H1 (cell line): Measurements from ENCODE around the gene PLEKHG3. TPM values are rescaled to one million over a fixed set of nuclear protein-coding genes. Genes with fewer than 3 reads are reported as not detected.

Experiments used
- CTCF ChIA-PET: fragments of 300-600 bp; sonication (Branson Sonifier 250); formaldehyde crosslinking; loops from one replicate; lab custom pipeline; 2021; ENCODE audit not compliant: partially characterized antibody; lab: Charles Lee
- POLR2A ChIA-PET: fragments of 300-600 bp; sonication (Branson Sonifier 250); formaldehyde crosslinking; loops from one replicate; lab custom pipeline; 2021; ENCODE audit warnings: inconsistent platforms; ENCODE audit not compliant: partially characterized antibody; lab: Charles Lee
- DNase-seq, 2 experiments: peaks; one replicate each; pipeline versions ENCODE4 v3.0.0 to v3.0.0-alpha.2; 2010 to 2022; ENCODE audit warnings: low spot score in 2 of 2, low read depth in 1 of 2, mixed read lengths in 1 of 2
- FAIRE-seq: peaks from 2 replicates; lab custom pipeline; 2011; peaks lifted over from hg19 to GRCh38; lab: Jason Lieb, UNC
- H2AFZ ChIP-seq: 2 replicates; pipeline ENCODE4 v1.8.1; 2012; ENCODE audit warnings: low read length, inconsistent platforms
- H2AK5ac ChIP-seq: 2 replicates; pipeline ENCODE4 v1.6.1; 2013; ENCODE audit warnings: low read depth, low read length
- H2BK120ac ChIP-seq: replicated peaks from 2 replicates; pipeline ENCODE3; 2013; ENCODE audit warnings: low read depth, low read length, inconsistent platforms
- H2BK12ac ChIP-seq: 2 replicates; pipeline ENCODE4 v1.6.1; 2013; ENCODE audit warnings: low read depth, low read length
- H2BK15ac ChIP-seq: 2 replicates; pipeline ENCODE4 v1.6.1; 2013; ENCODE audit warnings: low read length
- H2BK20ac ChIP-seq: 2 replicates; pipeline ENCODE4 v1.6.1; 2013; ENCODE audit warnings: low read length
- H2BK5ac ChIP-seq: 2 replicates; pipeline ENCODE4 v1.6.1; 2013; ENCODE audit warnings: low read depth, low read length
- H3K14ac ChIP-seq: 2 replicates; pipeline ENCODE4 v1.6.1; 2013; ENCODE audit warnings: inconsistent platforms; ENCODE audit not compliant: insufficient read length
- H3K18ac ChIP-seq: 2 replicates; pipeline ENCODE4 v1.6.1; 2013; ENCODE audit warnings: low read length; ENCODE audit errors: extremely low read depth
- H3K23ac ChIP-seq: 2 replicates; pipeline ENCODE4 v1.6.1; 2013; ENCODE audit warnings: inconsistent platforms; ENCODE audit not compliant: insufficient read length
- H3K23me2 ChIP-seq: 2 replicates; pipeline ENCODE4 v1.6.1; 2013; ENCODE audit warnings: low read depth, low read length
- H3K27ac ChIP-seq: 2 replicates; pipeline ENCODE4 v1.6.1; 2011; ENCODE audit warnings: low read depth, low read length, inconsistent platforms
- H3K27me3 ChIP-seq, 4 experiments: replicated peaks in 1 of 4; 1 replicate in 1 of 4; 2 replicates in 3 of 4; pipeline versions ENCODE4 v1.6.1 to v1.8.1; 2011 to 2013; ENCODE audit warnings: low read length in 3 of 4, mild to moderate bottlenecking in 3 of 4, inconsistent platforms in 2 of 4, mixed read lengths in 2 of 4, moderate library complexity in 1 of 4; ENCODE audit not compliant: control insufficient read depth in 3 of 4, insufficient read depth in 3 of 4; ENCODE audit errors: extremely low read depth in 1 of 4
- H3K36me3 ChIP-seq, 4 experiments: 2 replicates each; pipeline versions ENCODE4 v1.6.1 to v1.8.1; 2011 to 2013; ENCODE audit warnings: mild to moderate bottlenecking in 4 of 4, low read length in 3 of 4, moderate library complexity in 2 of 4, control low read depth in 1 of 4, inconsistent platforms in 1 of 4; ENCODE audit not compliant: insufficient read depth in 4 of 4, control insufficient read depth in 2 of 4
- H3K4ac ChIP-seq: replicated peaks from 2 replicates; pipeline ENCODE3; 2013; ENCODE audit warnings: low read length, low read depth, mixed read lengths, inconsistent platforms; ENCODE audit not compliant: insufficient read length
- H3K4me1 ChIP-seq, 4 experiments: replicated peaks in 1 of 4; 1 replicate in 1 of 4; 2 replicates in 3 of 4; pipeline versions ENCODE4 v1.6.1 to v1.8.1; 2011 to 2013; ENCODE audit warnings: low read length in 3 of 4, inconsistent platforms in 2 of 4, mixed read lengths in 1 of 4; ENCODE audit not compliant: insufficient read depth in 4 of 4, control insufficient read depth in 3 of 4
- H3K4me2 ChIP-seq, 2 experiments: 2 replicates each; pipeline versions ENCODE4 v1.6.1 to v1.8.1; 2011 to 2013; ENCODE audit warnings: low read depth in 2 of 2, low read length in 2 of 2, control low read depth in 1 of 2, inconsistent platforms in 1 of 2, mild to moderate bottlenecking in 1 of 2; ENCODE audit not compliant: insufficient read depth in 1 of 2
- H3K4me3 ChIP-seq, 4 experiments: fragments of 200-600, 300-600 bp in 1 of 4; sonication (generic), shearing (Covaris generic), sonication (Bioruptor Twin) in 1 of 4; 2 replicates each; pipeline versions ENCODE4 v1.5.1 to v1.8.1; 2011 to 2016; ENCODE audit warnings: low read length in 4 of 4, low read depth in 3 of 4, control low read depth in 2 of 4, inconsistent platforms in 2 of 4, mild to moderate bottlenecking in 2 of 4, mixed read lengths in 1 of 4, moderate library complexity in 1 of 4; ENCODE audit not compliant: insufficient read depth in 2 of 4; ENCODE audit errors: extremely low read depth in 1 of 4
- H3K56ac ChIP-seq: replicated peaks from 2 replicates; pipeline ENCODE3; 2013; ENCODE audit warnings: low read depth, mild to moderate bottlenecking, mixed read lengths, low read length, inconsistent platforms; ENCODE audit not compliant: insufficient read length
- H3K79me1 ChIP-seq: 2 replicates; pipeline ENCODE4 v1.6.1; 2013; ENCODE audit warnings: low read depth, low read length, control low read depth
- H3K79me2 ChIP-seq, 2 experiments: 2 replicates each; pipeline versions ENCODE4 v1.6.1 to v1.8.1; 2012 to 2013; ENCODE audit warnings: low read length in 2 of 2, mild to moderate bottlenecking in 2 of 2, inconsistent platforms in 1 of 2; ENCODE audit not compliant: insufficient read depth in 2 of 2, control insufficient read depth in 1 of 2
- H3K9ac ChIP-seq, 4 experiments: replicated peaks in 1 of 4; 1 replicate in 1 of 4; 2 replicates in 3 of 4; pipeline versions ENCODE4 v1.6.1 to v1.8.1; 2011 to 2013; ENCODE audit warnings: low read depth in 3 of 4, low read length in 3 of 4, control low read depth in 2 of 4, mild to moderate bottlenecking in 2 of 4, moderate library complexity in 2 of 4, inconsistent platforms in 1 of 4; ENCODE audit errors: extremely low read depth in 1 of 4
- H3K9me3 ChIP-seq, 2 experiments: 2 replicates each; pipeline versions ENCODE4 v1.6.1 to v1.8.1; 2012 to 2013; ENCODE audit warnings: mild to moderate bottlenecking in 2 of 2, moderate library complexity in 2 of 2, control low read depth in 1 of 2, inconsistent platforms in 1 of 2, low read depth in 1 of 2, low read length in 1 of 2, mixed read lengths in 1 of 2; ENCODE audit not compliant: insufficient read depth in 2 of 2
- H4K20me1 ChIP-seq, 2 experiments: replicated peaks in 1 of 2; 2 replicates each; pipeline versions ENCODE3 to v1.8.1; 2011 to 2013; ENCODE audit warnings: inconsistent platforms in 2 of 2, low read length in 2 of 2, mild to moderate bottlenecking in 1 of 2; ENCODE audit not compliant: insufficient read depth in 2 of 2, control insufficient read depth in 1 of 2
- H4K5ac ChIP-seq: 2 replicates; pipeline ENCODE4 v1.6.1; 2013; ENCODE audit warnings: low read length, low read depth, mixed read lengths, inconsistent platforms; ENCODE audit not compliant: insufficient read length
- H4K8ac ChIP-seq: 2 replicates; pipeline ENCODE4 v1.8.0; 2013; ENCODE audit warnings: mild to moderate bottlenecking, moderate library complexity, low read length, inconsistent platforms; ENCODE audit not compliant: insufficient read depth; ENCODE audit errors: extremely low read depth
- H4K91ac ChIP-seq: replicated peaks from 2 replicates; pipeline ENCODE3; 2013; ENCODE audit warnings: low read length, mixed read lengths, inconsistent platforms; ENCODE audit not compliant: insufficient read length
- BCL11A ChIP-seq, 2 experiments: IDR thresholded peaks; one replicate each; pipeline ENCODE4 v1.6.1; 2011; ENCODE audit warnings: low read depth in 2 of 2, low read length in 2 of 2, mild to moderate bottlenecking in 2 of 2
- EZH2 ChIP-seq: fragments of 200-600 bp; sonication (generic); IDR thresholded peaks from 2 replicates; pipeline ENCODE4 v1.7.1; 2012; ENCODE audit warnings: low read depth, mild to moderate bottlenecking, moderate library complexity, low read length, inconsistent platforms; ENCODE audit not compliant: severe bottlenecking
- HDAC6 ChIP-seq: IDR thresholded peaks from one replicate; pipeline ENCODE4 v1.7.1; 2012; ENCODE audit warnings: low read depth, mild to moderate bottlenecking, inconsistent platforms, low read length, moderate library complexity
- RAD21 ChIP-seq, 2 experiments: IDR thresholded peaks in 1 of 2; conservative IDR thresholded peaks in 1 of 2; 2 replicates each; pipeline ENCODE4 v1.6.1; 2011; ENCODE audit warnings: low read depth in 2 of 2, low read length in 2 of 2, improper control_type of control experiment in 1 of 2, inconsistent platforms in 1 of 2, mild to moderate bottlenecking in 1 of 2, moderate library complexity in 1 of 2
- WGBS, 2 experiments: shearing (Covaris generic) in 1 of 2; methylation state at CpG; one replicate each; pipeline versions ENCODE4 v1.1.6 to v1.1.7; 2013 to 2015; ENCODE audit warnings: low lambda C conversion rate in 2 of 2, mixed read lengths in 2 of 2, inconsistent platforms in 1 of 2, low coverage in 1 of 2, missing lambda C conversion rate in 1 of 2; ENCODE audit not compliant: insufficient replicate concordance in 2 of 2, insufficient coverage in 1 of 2, insufficient read length in 1 of 2; ENCODE audit errors: extremely low coverage in 1 of 2, missing lambda C conversion rate in 1 of 2; 5-methylcytosine and 5-hydroxymethylcytosine counted together
- polyA plus RNA-seq, 7 experiments: library from polyadenylated mRNA; depleted of rRNA in 3 of 7; stranded (reverse) in 5 of 7; unstranded in 2 of 7; fragments of >200 nt in 5 of 7; fragments of 200-250 nt in 2 of 7; gene quantifications; 1 replicate in 5 of 7; 2 replicates in 1 of 7; 4 replicates in 1 of 7; pipeline versions ENCODE4 v1.2.1 to v1.2.3, GENCODE V29; 2011 to 2013; ENCODE audit warnings: missing spikeins in 2 of 7, mixed read lengths in 2 of 7
- total RNA-seq: library from RNA; stranded (reverse); fragmentation: NEBNext Ultra II Directional; extraction: Animal tissue kit (Norgen Biotek cat#: 25700); gene quantifications from 2 replicates; pipeline ENCODE4 v1.2.1, GENCODE V29; 2021
- TF ChIP-seq, protein P1 (sequence below): IDR thresholded peaks from 2 replicates; pipeline ENCODE4 v1.6.1; 2012; ENCODE audit warnings: inconsistent platforms
- TF ChIP-seq, protein P2 (sequence below), 3 experiments: IDR thresholded peaks; 1 replicate in 2 of 3; 2 replicates in 1 of 3; pipeline versions ENCODE4 v1.5.1 to v1.6.1; 2011; ENCODE audit warnings: low read length in 3 of 3, mild to moderate bottlenecking in 3 of 3, inconsistent platforms in 2 of 3, low read depth in 1 of 3, moderate library complexity in 1 of 3; ENCODE audit not compliant: insufficient read depth in 1 of 3; ENCODE audit errors: control extremely low read depth in 1 of 3
- TF ChIP-seq, protein P3 (sequence below): IDR thresholded peaks from 2 replicates; pipeline ENCODE4 v1.6.1; 2011; ENCODE audit warnings: low read length, improper control_type of control experiment

PLEKHG3 gene
- total and polyA plus RNA-seq, 2 of the 8 experiments (the other 6 are each of a cell fraction or from before 2014, with no cell fraction given) = 43.4 to 90.6 TPM

DNA sequence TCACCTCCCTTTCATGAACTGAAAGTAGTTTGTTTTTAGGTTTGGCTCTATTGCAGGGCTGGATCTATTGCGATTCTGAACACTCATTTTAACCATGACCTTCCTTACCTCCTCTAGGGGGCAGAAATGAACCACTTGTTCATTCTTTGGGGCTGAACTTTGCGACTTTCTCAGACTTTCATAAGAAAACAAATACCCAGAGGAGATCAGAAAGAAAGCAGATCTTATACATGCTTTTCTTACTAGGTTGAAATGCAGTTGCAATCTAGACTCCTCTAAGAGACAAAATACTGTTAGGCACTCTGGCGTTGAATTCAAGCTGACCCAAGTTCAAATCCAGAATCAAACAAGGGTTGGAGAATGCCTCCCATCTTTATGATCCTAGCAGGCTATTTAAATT is 32.6 kb upstream of the PLEKHG3 start:
- no peaks in the 10 kb centered on the region for H3K79me2 ChIP-seq
- H3K79me1 ChIP-seq = no peaks in the 10 kb centered on the region; the same call in 1 of the 2 replicates
- H3K23ac ChIP-seq = no peak overlapping the region
- no peak overlapping the region for H4K5ac ChIP-seq
- H2BK15ac ChIP-seq = no peak overlapping the region
- no peaks in the 10 kb centered on the region for H3K36me3 ChIP-seq
- ChIA-PET CTCF (interaction anchor here (0.7 to 9.0 kb wide), 36 partner anchors 8 to 244 kb away, joined by 3 to 74 read pairs (median 6); no protein-coding TSS in a partner anchor), POLR2A (no interaction called here)
- H3K4me1 ChIP-seq = peaks cover 0 to 4% (median 0%) of the 10 kb centered on the region in 4 experiments; a peak in 2 of 7 replicates
- H3K18ac ChIP-seq = no peak overlapping the region
- H3K4me3 ChIP-seq = no peak overlapping the region
- H2AFZ ChIP-seq = no peak overlapping the region; the same call in 1 of the 2 replicates
- no peak overlapping the region for H2BK12ac ChIP-seq
- H3K9me3 ChIP-seq = no peaks in the 10 kb centered on the region
- H4K20me1 ChIP-seq = no peaks in the 10 kb centered on the region
- WGBS, 2 experiments = 18% methylated on average over 3 of the region's 3 CpGs; no CpG with 5 or more reads in 1 of the 2 experiments
- no peak overlapping the region for H3K27ac ChIP-seq
- H3K4me2 ChIP-seq = no peak overlapping the region
- no peak overlapping the region for H4K91ac ChIP-seq
- DNase-seq (no peak), FAIRE-seq (peak; percentile 90)
- no peak overlapping the region for H3K14ac ChIP-seq
- no peak overlapping the region for H2BK5ac ChIP-seq
- H3K23me2 ChIP-seq = no peaks in the 10 kb centered on the region
- TF ChIP-seq HDAC6 = no peak
- no peak for TF ChIP-seq EZH2
- TF ChIP-seq, protein P1, sequence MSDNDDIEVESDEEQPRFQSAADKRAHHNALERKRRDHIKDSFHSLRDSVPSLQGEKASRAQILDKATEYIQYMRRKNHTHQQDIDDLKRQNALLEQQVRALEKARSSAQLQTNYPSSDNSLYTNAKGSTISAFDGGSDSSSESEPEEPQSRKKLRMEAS = no peak
- TF ChIP-seq, protein P2, sequence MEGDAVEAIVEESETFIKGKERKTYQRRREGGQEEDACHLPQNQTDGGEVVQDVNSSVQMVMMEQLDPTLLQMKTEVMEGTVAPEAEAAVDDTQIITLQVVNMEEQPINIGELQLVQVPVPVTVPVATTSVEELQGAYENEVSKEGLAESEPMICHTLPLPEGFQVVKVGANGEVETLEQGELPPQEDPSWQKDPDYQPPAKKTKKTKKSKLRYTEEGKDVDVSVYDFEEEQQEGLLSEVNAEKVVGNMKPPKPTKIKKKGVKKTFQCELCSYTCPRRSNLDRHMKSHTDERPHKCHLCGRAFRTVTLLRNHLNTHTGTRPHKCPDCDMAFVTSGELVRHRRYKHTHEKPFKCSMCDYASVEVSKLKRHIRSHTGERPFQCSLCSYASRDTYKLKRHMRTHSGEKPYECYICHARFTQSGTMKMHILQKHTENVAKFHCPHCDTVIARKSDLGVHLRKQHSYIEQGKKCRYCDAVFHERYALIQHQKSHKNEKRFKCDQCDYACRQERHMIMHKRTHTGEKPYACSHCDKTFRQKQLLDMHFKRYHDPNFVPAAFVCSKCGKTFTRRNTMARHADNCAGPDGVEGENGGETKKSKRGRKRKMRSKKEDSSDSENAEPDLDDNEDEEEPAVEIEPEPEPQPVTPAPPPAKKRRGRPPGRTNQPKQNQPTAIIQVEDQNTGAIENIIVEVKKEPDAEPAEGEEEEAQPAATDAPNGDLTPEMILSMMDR (IDR thresholded peaks at IDR 0.05; ENCODE audit: control extremely low read depth in 1 of 3, insufficient read depth in 1 of 3, low read depth in 1 of 3, low read length in 3 of 3) = peak in 2 of 3 experiments; percentile 73 to 77; a peak in 3 of 4 replicates
- peak; percentile 85 to 91 for TF ChIP-seq RAD21 (IDR thresholded peaks at IDR 0.05 in 1 of 2, conservative IDR thresholded peaks at IDR 0.05 in 1 of 2; ENCODE audit: low read depth in 2 of 2, low read length in 2 of 2)
- TF ChIP-seq, protein P3, sequence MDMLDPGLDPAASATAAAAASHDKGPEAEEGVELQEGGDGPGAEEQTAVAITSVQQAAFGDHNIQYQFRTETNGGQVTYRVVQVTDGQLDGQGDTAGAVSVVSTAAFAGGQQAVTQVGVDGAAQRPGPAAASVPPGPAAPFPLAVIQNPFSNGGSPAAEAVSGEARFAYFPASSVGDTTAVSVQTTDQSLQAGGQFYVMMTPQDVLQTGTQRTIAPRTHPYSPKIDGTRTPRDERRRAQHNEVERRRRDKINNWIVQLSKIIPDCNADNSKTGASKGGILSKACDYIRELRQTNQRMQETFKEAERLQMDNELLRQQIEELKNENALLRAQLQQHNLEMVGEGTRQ = no peak
- no peak for TF ChIP-seq BCL11A (IDR thresholded peaks at IDR 0.05; ENCODE audit: low read depth in 2 of 2, low read length in 2 of 2)
- H2BK20ac ChIP-seq = no peak overlapping the region
- no peak overlapping the region for H3K56ac ChIP-seq
- no peak overlapping the region for H4K8ac ChIP-seq
- no peak overlapping the region for H3K4ac ChIP-seq
- no peaks in the 10 kb centered on the region for H3K27me3 ChIP-seq
- no peak overlapping the region for H2BK120ac ChIP-seq
- no peak overlapping the region for H2AK5ac ChIP-seq
- no peak overlapping the region for H3K9ac ChIP-seq
